OCI-LY1 (cell line): ENCODE data around the gene LCAT.

ENCODE experiments used
- H2AFZ ChIP-seq: fragments of 200-600 bp; sonication (generic), shearing (Covaris generic); 2 replicates; pipeline ENCODE4 v1.6.0; 2014; ENCODE audit warnings: antibody characterized with exemption, mild to moderate bottlenecking, low read length
- H3F3A ChIP-seq: fragments of 200-600 bp; sonication (generic), shearing (Covaris generic); 2 replicates; pipeline ENCODE4 v1.6.0; 2014; ENCODE audit warnings: mild to moderate bottlenecking, antibody characterized with exemption, low read length, moderate library complexity; ENCODE audit not compliant: insufficient read depth
- H3K27ac ChIP-seq: fragments of 200-600 bp; sonication (generic); 2 replicates; pipeline ENCODE4 v1.5.1; 2014; ENCODE audit warnings: low read length, mixed run types, mild to moderate bottlenecking, low read depth; ENCODE audit not compliant: poor library complexity, severe bottlenecking
- H3K27me3 ChIP-seq: fragments of 200-600 bp; sonication (generic); 2 replicates; pipeline ENCODE4 v1.6.0; 2014; ENCODE audit warnings: antibody characterized with exemption, mild to moderate bottlenecking, low read length, moderate library complexity; ENCODE audit not compliant: insufficient read depth
- H3K36me3 ChIP-seq: fragments of 200-600 bp; sonication (generic); 2 replicates; pipeline ENCODE4 v1.6.1; 2014; ENCODE audit warnings: mild to moderate bottlenecking, antibody characterized with exemption, low read length, moderate library complexity, mixed read lengths; ENCODE audit not compliant: insufficient read depth
- H3K4me1 ChIP-seq: fragments of 200-600 bp; sonication (generic); 2 replicates; pipeline ENCODE4 v1.5.1; 2014; ENCODE audit warnings: mild to moderate bottlenecking, low read length, moderate library complexity; ENCODE audit not compliant: insufficient read depth, severe bottlenecking
- H3K4me2 ChIP-seq: fragments of 200-600 bp; sonication (generic), shearing (Covaris generic); 2 replicates; pipeline ENCODE4 v1.6.1; 2014; ENCODE audit warnings: low read length
- H3K4me3 ChIP-seq: fragments of 200-600 bp; sonication (generic); 2 replicates; pipeline ENCODE4 v1.5.1; 2014; ENCODE audit warnings: low read length, low read depth, mild to moderate bottlenecking, mixed read lengths; ENCODE audit not compliant: poor library complexity, severe bottlenecking
- H3K79me2 ChIP-seq: fragments of 200-600 bp; shearing (Covaris generic); 2 replicates; pipeline ENCODE4 v1.6.1; 2016; ENCODE audit warnings: mixed run types, low read length, mixed read lengths; ENCODE audit not compliant: insufficient read depth
- H3K9ac ChIP-seq: fragments of 200-600 bp; sonication (generic), shearing (Covaris generic); 2 replicates; pipeline ENCODE4 v1.6.1; 2014; ENCODE audit warnings: mild to moderate bottlenecking, low read length, mixed read lengths
- H3K9me2 ChIP-seq: fragments of 200-600 bp; sonication (generic), shearing (Covaris generic); 2 replicates; pipeline ENCODE4 v1.6.1; 2014; ENCODE audit warnings: low read depth, mild to moderate bottlenecking, low read length, mixed read lengths
- H3K9me3 ChIP-seq: fragments of 200-600 bp; shearing (Covaris generic); 2 replicates; pipeline ENCODE4 v1.6.1; 2014; ENCODE audit warnings: low read length, mixed read lengths
- H4K20me1 ChIP-seq: fragments of 200-600 bp; sonication (generic), shearing (Covaris generic); 2 replicates; pipeline ENCODE4 v1.6.0; 2016; ENCODE audit warnings: mild to moderate bottlenecking, low read length; ENCODE audit not compliant: insufficient read depth
- EZH2 ChIP-seq: fragments of 200-600 bp; sonication (generic), shearing (Covaris generic); IDR thresholded peaks from 2 replicates; pipeline ENCODE4 v1.8.0; 2017; ENCODE audit warnings: borderline replicate concordance, mixed run types, mild to moderate bottlenecking, antibody characterized with exemption, low read length, moderate library complexity, mixed read lengths
- TF ChIP-seq, protein P1 (sequence below): fragments of 200-600 bp; sonication (generic), shearing (Covaris generic); IDR thresholded peaks from 2 replicates; pipeline ENCODE4 v1.5.1; 2017; ENCODE audit warnings: mild to moderate bottlenecking, antibody characterized with exemption, low read length, moderate library complexity, mixed read lengths

Gene LCAT

GRCh38 chr16:67950335-67950843, 6.5 kb upstream of the LCAT start:
- no peaks in the 10 kb centered on the region for H4K20me1 ChIP-seq
- no peak overlapping the region for H3K4me3 ChIP-seq

DNA sequence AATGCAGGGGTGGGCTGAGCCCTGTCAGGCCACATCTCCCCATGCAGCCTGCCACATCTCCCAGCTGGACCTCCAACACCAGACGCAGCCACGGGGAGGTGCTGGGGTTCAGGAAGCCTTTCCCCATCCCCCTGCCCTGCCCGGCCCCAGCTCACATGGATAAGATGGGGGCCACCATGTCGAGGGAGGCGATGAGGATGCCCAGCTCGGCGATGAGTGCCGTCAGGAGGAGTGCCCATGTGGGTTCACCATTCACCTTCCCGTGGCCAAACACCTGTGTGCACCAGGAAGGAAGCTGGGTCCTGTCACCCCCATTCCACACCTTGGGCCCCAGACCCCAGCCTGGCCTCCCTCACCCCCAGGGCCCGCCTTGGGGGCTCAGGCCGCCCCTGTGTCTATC, 5.7 kb upstream of the LCAT start:
- Histone ChIP-seq H3F3A (no peaks in the 10 kb centered on the region), H3K4me3 (no peak overlapping the region), H3K9me2 (no peaks in the 10 kb centered on the region), H3K9me3 (no peaks in the 10 kb centered on the region), H3K36me3 (peaks cover 23% of the 10 kb centered on the region; the same call in 1 of the 2 replicates), H3K4me1 (no peaks in the 10 kb centered on the region), H3K27ac (no peak overlapping the region), H4K20me1 (no peaks in the 10 kb centered on the region), H3K4me2 (no peak overlapping the region), H3K9ac (no peak overlapping the region), H3K79me2 (no peaks in the 10 kb centered on the region), H2AFZ (no peak overlapping the region), H3K27me3 (no peaks in the 10 kb centered on the region)
- TF ChIP-seq EZH2 = no peak
- TF ChIP-seq, protein P1, sequence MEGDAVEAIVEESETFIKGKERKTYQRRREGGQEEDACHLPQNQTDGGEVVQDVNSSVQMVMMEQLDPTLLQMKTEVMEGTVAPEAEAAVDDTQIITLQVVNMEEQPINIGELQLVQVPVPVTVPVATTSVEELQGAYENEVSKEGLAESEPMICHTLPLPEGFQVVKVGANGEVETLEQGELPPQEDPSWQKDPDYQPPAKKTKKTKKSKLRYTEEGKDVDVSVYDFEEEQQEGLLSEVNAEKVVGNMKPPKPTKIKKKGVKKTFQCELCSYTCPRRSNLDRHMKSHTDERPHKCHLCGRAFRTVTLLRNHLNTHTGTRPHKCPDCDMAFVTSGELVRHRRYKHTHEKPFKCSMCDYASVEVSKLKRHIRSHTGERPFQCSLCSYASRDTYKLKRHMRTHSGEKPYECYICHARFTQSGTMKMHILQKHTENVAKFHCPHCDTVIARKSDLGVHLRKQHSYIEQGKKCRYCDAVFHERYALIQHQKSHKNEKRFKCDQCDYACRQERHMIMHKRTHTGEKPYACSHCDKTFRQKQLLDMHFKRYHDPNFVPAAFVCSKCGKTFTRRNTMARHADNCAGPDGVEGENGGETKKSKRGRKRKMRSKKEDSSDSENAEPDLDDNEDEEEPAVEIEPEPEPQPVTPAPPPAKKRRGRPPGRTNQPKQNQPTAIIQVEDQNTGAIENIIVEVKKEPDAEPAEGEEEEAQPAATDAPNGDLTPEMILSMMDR = no peak

More at GRCh38 chr16:67950335-67950843, 6.5 kb upstream of the LCAT start:
- no peaks in the 10 kb centered on the region for H3K9me3 ChIP-seq
- TF ChIP-seq, protein P1 = no peak
- no peak for TF ChIP-seq EZH2
- H2AFZ ChIP-seq = no peak overlapping the region
- H3K9me2 ChIP-seq = no peaks in the 10 kb centered on the region
- H3K79me2 ChIP-seq = no peaks in the 10 kb centered on the region
- H3F3A ChIP-seq = no peaks in the 10 kb centered on the region
- no peaks in the 10 kb centered on the region for H3K4me1 ChIP-seq
- H3K27ac ChIP-seq = no peak overlapping the region
- H3K27me3 ChIP-seq = no peaks in the 10 kb centered on the region
- H3K36me3 ChIP-seq = peaks cover 16% of the 10 kb centered on the region; the same call in 1 of the 2 replicates
- no peak overlapping the region for H3K4me2 ChIP-seq
- H3K9ac ChIP-seq = no peak overlapping the region

DNA sequence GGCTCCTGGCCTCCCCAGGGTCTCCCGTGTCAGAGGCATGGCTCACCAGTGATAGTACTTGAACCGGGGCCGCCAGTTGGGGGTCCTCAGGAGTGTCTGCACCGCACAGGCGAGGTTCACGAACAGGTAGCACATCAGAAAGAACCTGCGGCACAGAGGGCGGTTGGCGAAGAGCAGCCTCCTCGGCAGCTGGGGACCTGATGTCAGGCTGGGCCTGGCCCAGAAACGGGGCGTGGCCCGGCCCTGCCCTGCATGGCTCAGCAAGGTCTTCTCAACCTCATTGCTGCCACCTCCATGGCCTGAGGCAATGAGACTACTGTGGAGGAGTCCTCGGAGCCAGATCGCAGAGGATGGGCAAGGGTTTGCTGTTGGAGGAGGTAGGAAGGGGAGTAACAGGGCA, 4.1 kb upstream of the LCAT start:
- Histone ChIP-seq H3K9me2 (no peaks in the 10 kb centered on the region), H3K4me1 (peaks cover 13% of the 10 kb centered on the region), H3K27me3 (no peaks in the 10 kb centered on the region), H3F3A (no peaks in the 10 kb centered on the region), H3K9me3 (no peaks in the 10 kb centered on the region), H3K27ac (no peak overlapping the region), H2AFZ (no peak overlapping the region), H3K4me3 (no peak overlapping the region), H3K79me2 (no peaks in the 10 kb centered on the region), H4K20me1 (no peaks in the 10 kb centered on the region), H3K9ac (no peak overlapping the region), H3K36me3 (peaks cover 19% of the 10 kb centered on the region; the same call in 1 of the 2 replicates), H3K4me2 (no peak overlapping the region)
- no peak for TF ChIP-seq EZH2
- TF ChIP-seq, protein P1 = no peak
